ENCODE measurements around the gene MYO5B.
A peak's percentile ranks its signal among the peaks of the same experiment; 100 is the strongest.
"Not testable (repeated sequence)": the region's sequence is repeated elsewhere in the genome, so short reads cannot be mapped to it uniquely, and the experiment has no call there.

Gene MYO5B

GRCh38 chr18:49907346-49907929 is 287.5 kb downstream of the MYO5B start:
- no peak for DNase-seq

- DNase-seq = no peak
Observed at GRCh38 chr18:49905771-49906170, 289.2 kb downstream of the MYO5B start.

- no peak for DNase-seq
Observed at GRCh38 chr18:49904871-49905555, 289.9 kb downstream of the MYO5B start.

GRCh38 chr18:49901862-49902340 is 293.0 kb downstream of the MYO5B start:
- no peak for DNase-seq

GRCh38 chr18:49899657-49900330 is 295.2 kb downstream of the MYO5B start:
- no peak for DNase-seq

- DNase-seq = no peak
Observed at GRCh38 chr18:49898421-49898820, 296.5 kb downstream of the MYO5B start.

GRCh38 chr18:49894517-49895226 is 300.3 kb downstream of the MYO5B start:
- no peak for DNase-seq

- DNase-seq = no peak
Observed at GRCh38 chr18:49893036-49893435, 301.9 kb downstream of the MYO5B start.

- peak; percentile 48 for DNase-seq
Observed at GRCh38 chr18:49892148-49892924, 302.6 kb downstream of the MYO5B start.

- DNase-seq = no peak
Observed at GRCh38 chr18:49890041-49890440, 304.9 kb downstream of the MYO5B start.

- not testable (repeated sequence) for DNase-seq
Observed at GRCh38 chr18:49889552-49889951, 305.4 kb downstream of the MYO5B start.

GRCh38 chr18:49886891-49887764 is 307.8 kb downstream of the MYO5B start:
- no peak for DNase-seq

GRCh38 chr18:49884959-49885358 is 310.0 kb downstream of the MYO5B start:
- DNase-seq = no peak

- no peak for DNase-seq
Observed at GRCh38 chr18:49884465-49884864, 310.5 kb downstream of the MYO5B start.

GRCh38 chr18:49880661-49881060 is 314.3 kb downstream of the MYO5B start:
- no peak for DNase-seq

- no peak for DNase-seq
Observed at GRCh38 chr18:49879271-49879580, 315.7 kb downstream of the MYO5B start.

GRCh38 chr18:49878567-49879270 is 316.2 kb downstream of the MYO5B start:
- no peak for DNase-seq

- no peak for DNase-seq
Observed at GRCh38 chr18:49878015-49878414, 316.9 kb downstream of the MYO5B start.

GRCh38 chr18:49876536-49876935 is 318.4 kb downstream of the MYO5B start:
- no peak for DNase-seq

GRCh38 chr18:49875783-49876182 is 319.2 kb downstream of the MYO5B start:
- DNase-seq = no peak

GRCh38 chr18:49875155-49875554 is 319.8 kb downstream of the MYO5B start:
- DNase-seq = no peak

Data from 8988T (cell line).